ENCODE data around the gene TPD52L1. TPM values are rescaled to one million over a fixed set of nuclear protein-coding genes. Genes with fewer than 3 reads are reported as not detected.

The TPD52L1 gene
- total RNA-seq, 1 donor from 2014 or later, result 57.7 TPM

GRCh38 chr6:125189494-125189893, 35.9 kb downstream of the TPD52L1 start:
- no peak for DNase-seq (ENCODE audit: low read depth)
- Histone ChIP-seq H3K4me3 (ENCODE audit: low read depth, low read length) (no peak overlapping the region), H3K36me3 (ENCODE audit: control insufficient read depth, insufficient read depth, low read length) (no peaks in the 10 kb centered on the region), H3K27me3 (ENCODE audit: control insufficient read depth, insufficient read depth, low read length) (no peaks in the 10 kb centered on the region)
- no peak for TF ChIP-seq CTCF (IDR thresholded peaks at IDR 0.05; ENCODE audit: insufficient read depth, low read length, poor library complexity, severe bottlenecking)

GRCh38 chr6:125190667-125191066, 37.1 kb downstream of the TPD52L1 start:
- Histone ChIP-seq H3K27me3 (ENCODE audit: control insufficient read depth, insufficient read depth, low read length) (no peaks in the 10 kb centered on the region), H3K4me3 (ENCODE audit: low read depth, low read length) (no peak overlapping the region), H3K36me3 (ENCODE audit: control insufficient read depth, insufficient read depth, low read length) (no peaks in the 10 kb centered on the region)
- no peak for DNase-seq (ENCODE audit: low read depth)
- no peak for TF ChIP-seq CTCF (IDR thresholded peaks at IDR 0.05; ENCODE audit: insufficient read depth, low read length, poor library complexity, severe bottlenecking)

- Histone ChIP-seq H3K36me3 (ENCODE audit: control insufficient read depth, insufficient read depth, low read length) (no peaks in the 10 kb centered on the region), H3K27me3 (ENCODE audit: control insufficient read depth, insufficient read depth, low read length) (no peaks in the 10 kb centered on the region), H3K4me3 (ENCODE audit: low read depth, low read length) (no peak overlapping the region)
- TF ChIP-seq CTCF (IDR thresholded peaks at IDR 0.05; ENCODE audit: insufficient read depth, low read length, poor library complexity, severe bottlenecking), result peak; percentile 74
- peak; percentile 59 for DNase-seq (ENCODE audit: low read depth)
These were observed 38.5 kb downstream of the TPD52L1 start for GRCh38 chr6:125191916-125192609.

GRCh38 chr6:125192610-125192930, 39.0 kb downstream of the TPD52L1 start:
- H3K27me3 ChIP-seq (ENCODE audit: control insufficient read depth, insufficient read depth, low read length), result no peaks in the 10 kb centered on the region
- DNase-seq (ENCODE audit: low read depth), result no peak
- H3K4me3 ChIP-seq (ENCODE audit: low read depth, low read length), result no peak overlapping the region
- no peaks in the 10 kb centered on the region for H3K36me3 ChIP-seq (ENCODE audit: control insufficient read depth, insufficient read depth, low read length)
- no peak for TF ChIP-seq CTCF (IDR thresholded peaks at IDR 0.05; ENCODE audit: insufficient read depth, low read length, poor library complexity, severe bottlenecking)

- H3K36me3 ChIP-seq (ENCODE audit: control insufficient read depth, insufficient read depth, low read length), result no peaks in the 10 kb centered on the region
- no peak overlapping the region for H3K4me3 ChIP-seq (ENCODE audit: low read depth, low read length)
- no peak for DNase-seq (ENCODE audit: low read depth)
- H3K27me3 ChIP-seq (ENCODE audit: control insufficient read depth, insufficient read depth, low read length), result no peaks in the 10 kb centered on the region
- TF ChIP-seq CTCF (IDR thresholded peaks at IDR 0.05; ENCODE audit: insufficient read depth, low read length, poor library complexity, severe bottlenecking), result no peak
These were observed 39.6 kb downstream of the TPD52L1 start for GRCh38 chr6:125193208-125193607.

- no peak for DNase-seq (ENCODE audit: low read depth)
- Histone ChIP-seq H3K27me3 (ENCODE audit: control insufficient read depth, insufficient read depth, low read length) (no peaks in the 10 kb centered on the region), H3K4me3 (ENCODE audit: low read depth, low read length) (no peak overlapping the region), H3K36me3 (ENCODE audit: control insufficient read depth, insufficient read depth, low read length) (no peaks in the 10 kb centered on the region)
- no peak for TF ChIP-seq CTCF (IDR thresholded peaks at IDR 0.05; ENCODE audit: insufficient read depth, low read length, poor library complexity, severe bottlenecking)
These were observed 41.4 kb downstream of the TPD52L1 start for GRCh38 chr6:125194941-125195340.

Measured in kidney epithelial cell (primary cell).